NCI-H345 treated with DMSO at 0.1 percent for 48 hours (cell line): Measurements from ENCODE around the gene SORCS2.

Experiments
- DNase-seq: peaks from one replicate; lab custom pipeline; 2025; ENCODE audit not compliant: unreplicated experiment; lab: John Stamatoyannopoulos, UW

Gene SORCS2

GRCh38 chr4:7463566-7464258 lies 271.4 kb downstream of the SORCS2 start:
- DNase-seq = no peak

- DNase-seq = no peak
Measured at GRCh38 chr4:7464259-7464655, 271.9 kb downstream of the SORCS2 start.

GRCh38 chr4:7465017-7465416 lies 272.7 kb downstream of the SORCS2 start:
- DNase-seq = no peak

GRCh38 chr4:7466215-7466614 lies 273.9 kb downstream of the SORCS2 start:
- DNase-seq = no peak

GRCh38 chr4:7466904-7467303 lies 274.6 kb downstream of the SORCS2 start:
- no peak for DNase-seq

GRCh38 chr4:7467471-7467870 lies 275.1 kb downstream of the SORCS2 start:
- DNase-seq = no peak

GRCh38 chr4:7469023-7469422 lies 276.7 kb downstream of the SORCS2 start:
- DNase-seq = no peak

- no peak for DNase-seq
Measured at GRCh38 chr4:7470111-7470510, 277.8 kb downstream of the SORCS2 start.

- DNase-seq = no peak
Measured at GRCh38 chr4:7470522-7471128, 278.3 kb downstream of the SORCS2 start.

- DNase-seq = no peak
Measured at GRCh38 chr4:7472442-7473013, 280.2 kb downstream of the SORCS2 start.

GRCh38 chr4:7473081-7473480 lies 280.7 kb downstream of the SORCS2 start:
- DNase-seq = no peak

- no peak for DNase-seq
Measured at GRCh38 chr4:7474320-7474719, 282.0 kb downstream of the SORCS2 start.

- DNase-seq = no peak
Measured at GRCh38 chr4:7475207-7475606, 282.9 kb downstream of the SORCS2 start.

- DNase-seq = no peak
Measured at GRCh38 chr4:7476820-7477219, 284.5 kb downstream of the SORCS2 start.

- DNase-seq = no peak
Measured at GRCh38 chr4:7477695-7478094, 285.4 kb downstream of the SORCS2 start.

- no peak for DNase-seq
Measured at GRCh38 chr4:7478665-7479064, 286.3 kb downstream of the SORCS2 start.

GRCh38 chr4:7480423-7480822 lies 288.1 kb downstream of the SORCS2 start:
- DNase-seq = no peak

GRCh38 chr4:7481227-7481626 lies 288.9 kb downstream of the SORCS2 start:
- no peak for DNase-seq

GRCh38 chr4:7485096-7485495 lies 292.8 kb downstream of the SORCS2 start:
- DNase-seq = no peak

GRCh38 chr4:7486101-7486500 lies 293.8 kb downstream of the SORCS2 start:
- no peak for DNase-seq

- DNase-seq = no peak
Measured at GRCh38 chr4:7487502-7487901, 295.2 kb downstream of the SORCS2 start.

- no peak for DNase-seq
Measured at GRCh38 chr4:7487998-7488671, 295.8 kb downstream of the SORCS2 start.
